PFSK-1 (cell line): ENCODE data around the gene GALNT14.

Experiments
- FOXP2 ChIP-seq: optimal IDR thresholded peaks from 2 replicates; pipeline ENCODE3; 2011; ENCODE audit warnings: borderline replicate concordance, control low read depth, inconsistent platforms; ENCODE audit not compliant: insufficient read depth; ENCODE audit errors: extremely low read length, extremely low read depth
- POLR2AphosphoS5 ChIP-seq: IDR thresholded peaks from 2 replicates; pipeline ENCODE4 v1.6.1; 2012; ENCODE audit warnings: low read depth, mild to moderate bottlenecking, control low read depth, low read length, moderate library complexity
- SIN3A ChIP-seq: IDR thresholded peaks from 2 replicates; pipeline ENCODE4 v1.6.1; 2012; ENCODE audit warnings: mild to moderate bottlenecking, low read length, moderate library complexity, borderline replicate concordance; ENCODE audit not compliant: insufficient read depth
- TAF1 ChIP-seq: IDR thresholded peaks from 2 replicates; pipeline ENCODE4 v1.6.1; 2012; ENCODE audit warnings: low read length, control low read depth, borderline replicate concordance; ENCODE audit not compliant: insufficient read depth

DNA sequence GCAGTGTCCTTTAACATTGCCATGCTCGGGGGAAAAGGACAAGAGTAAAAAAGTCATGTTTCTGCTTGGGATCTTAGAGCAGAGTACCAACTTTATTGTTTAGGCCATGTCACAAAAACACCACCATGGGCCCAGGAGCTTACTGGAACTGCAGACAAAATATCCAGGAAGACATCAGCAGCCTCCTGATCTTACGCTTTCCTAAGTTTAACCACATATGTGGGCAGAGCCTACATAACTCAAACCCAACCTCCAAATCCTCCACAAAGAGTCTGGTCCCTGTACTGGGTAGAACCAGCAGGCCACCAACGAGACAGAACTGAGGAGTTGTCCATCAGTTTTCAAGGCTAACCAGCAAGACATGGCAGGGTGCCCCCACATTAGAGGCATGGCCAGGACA is 10.3 kb downstream of the GALNT14 start:
- TF ChIP-seq POLR2AphosphoS5 (no peak), SIN3A (no peak), FOXP2 (no peak), TAF1 (no peak)
